Measurements from ENCODE around the gene RXRA. TPM values are rescaled to one million over a fixed set of nuclear protein-coding genes. Genes with fewer than 3 reads are reported as not detected.

RXRA gene
- total RNA-seq, 1 donor from 2014 or later = 66.9 TPM

DNA sequence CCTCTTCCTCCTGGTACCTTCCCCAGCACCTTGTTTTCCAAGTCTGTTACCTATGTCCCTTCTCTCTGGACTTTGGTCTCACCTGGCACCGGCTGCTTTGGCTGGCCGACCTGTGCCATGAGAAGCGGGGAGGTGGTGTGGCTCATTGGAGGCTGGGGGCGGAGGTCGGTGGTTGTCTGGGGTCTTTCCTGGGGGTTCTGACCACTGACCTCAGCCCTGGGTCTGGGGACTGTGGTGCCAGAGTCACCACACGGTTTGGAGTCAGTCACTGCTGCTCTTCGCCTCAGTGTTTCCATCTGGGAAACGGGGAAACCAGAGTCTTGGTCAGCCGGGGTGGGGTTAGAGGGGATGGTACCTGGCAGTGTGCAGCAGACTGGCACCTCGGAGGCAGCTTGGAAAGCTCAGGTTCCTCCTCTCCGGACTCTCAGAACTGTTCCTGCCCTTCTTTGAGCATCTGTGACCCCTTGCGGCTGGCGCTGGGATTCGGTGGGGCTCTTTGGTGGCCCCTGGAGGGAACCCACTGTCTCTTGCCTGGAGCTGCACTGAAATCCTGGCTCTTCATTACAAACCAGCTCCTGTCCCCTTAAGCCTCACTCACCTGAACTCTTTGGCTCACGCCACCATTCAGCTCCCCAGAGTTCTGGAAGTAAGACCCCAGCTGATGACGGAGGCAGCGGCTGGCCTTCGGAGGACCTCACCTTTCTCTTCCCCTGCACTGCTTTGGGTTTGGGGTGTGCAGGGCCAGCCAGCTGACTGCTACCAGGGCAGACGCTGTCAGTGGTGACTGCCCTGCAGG, 4.1 kb upstream of the RXRA start:
- peaks cover 40% of the 10 kb centered on the region for H3K4me1 Mint-ChIP-seq (ENCODE audit: unreplicated experiment)
- TF ChIP-seq, protein P1, sequence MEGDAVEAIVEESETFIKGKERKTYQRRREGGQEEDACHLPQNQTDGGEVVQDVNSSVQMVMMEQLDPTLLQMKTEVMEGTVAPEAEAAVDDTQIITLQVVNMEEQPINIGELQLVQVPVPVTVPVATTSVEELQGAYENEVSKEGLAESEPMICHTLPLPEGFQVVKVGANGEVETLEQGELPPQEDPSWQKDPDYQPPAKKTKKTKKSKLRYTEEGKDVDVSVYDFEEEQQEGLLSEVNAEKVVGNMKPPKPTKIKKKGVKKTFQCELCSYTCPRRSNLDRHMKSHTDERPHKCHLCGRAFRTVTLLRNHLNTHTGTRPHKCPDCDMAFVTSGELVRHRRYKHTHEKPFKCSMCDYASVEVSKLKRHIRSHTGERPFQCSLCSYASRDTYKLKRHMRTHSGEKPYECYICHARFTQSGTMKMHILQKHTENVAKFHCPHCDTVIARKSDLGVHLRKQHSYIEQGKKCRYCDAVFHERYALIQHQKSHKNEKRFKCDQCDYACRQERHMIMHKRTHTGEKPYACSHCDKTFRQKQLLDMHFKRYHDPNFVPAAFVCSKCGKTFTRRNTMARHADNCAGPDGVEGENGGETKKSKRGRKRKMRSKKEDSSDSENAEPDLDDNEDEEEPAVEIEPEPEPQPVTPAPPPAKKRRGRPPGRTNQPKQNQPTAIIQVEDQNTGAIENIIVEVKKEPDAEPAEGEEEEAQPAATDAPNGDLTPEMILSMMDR (conservative IDR thresholded peaks at IDR 0.05) = no peak
- H3K36me3 Mint-ChIP-seq = no peaks in the 10 kb centered on the region
- peak overlapping the region; percentile 5 for H3K4me3 Mint-ChIP-seq
- H3K9me3 Mint-ChIP-seq = no peaks in the 10 kb centered on the region
- H3K27ac Mint-ChIP-seq = peak overlapping the region; percentile 25
- DNase-seq (ENCODE audit: extremely low spot score, unreplicated experiment) = no peak
- no peaks in the 10 kb centered on the region for H3K27me3 Mint-ChIP-seq

- Mint-ChIP-seq H3K4me3 (peak overlapping the region; percentile 71), H3K4me1 (ENCODE audit: unreplicated experiment) (peaks cover 40% of the 10 kb centered on the region), H3K27me3 (no peaks in the 10 kb centered on the region), H3K27ac (peak overlapping the region; percentile 77), H3K36me3 (no peaks in the 10 kb centered on the region), H3K9me3 (no peaks in the 10 kb centered on the region)
- TF ChIP-seq, protein P1 (conservative IDR thresholded peaks at IDR 0.05) = no peak
- DNase-seq (ENCODE audit: extremely low spot score, unreplicated experiment) = no peak
Measured at GRCh38 chr9:134322781-134323241, 3.4 kb upstream of the RXRA start.

DNA sequence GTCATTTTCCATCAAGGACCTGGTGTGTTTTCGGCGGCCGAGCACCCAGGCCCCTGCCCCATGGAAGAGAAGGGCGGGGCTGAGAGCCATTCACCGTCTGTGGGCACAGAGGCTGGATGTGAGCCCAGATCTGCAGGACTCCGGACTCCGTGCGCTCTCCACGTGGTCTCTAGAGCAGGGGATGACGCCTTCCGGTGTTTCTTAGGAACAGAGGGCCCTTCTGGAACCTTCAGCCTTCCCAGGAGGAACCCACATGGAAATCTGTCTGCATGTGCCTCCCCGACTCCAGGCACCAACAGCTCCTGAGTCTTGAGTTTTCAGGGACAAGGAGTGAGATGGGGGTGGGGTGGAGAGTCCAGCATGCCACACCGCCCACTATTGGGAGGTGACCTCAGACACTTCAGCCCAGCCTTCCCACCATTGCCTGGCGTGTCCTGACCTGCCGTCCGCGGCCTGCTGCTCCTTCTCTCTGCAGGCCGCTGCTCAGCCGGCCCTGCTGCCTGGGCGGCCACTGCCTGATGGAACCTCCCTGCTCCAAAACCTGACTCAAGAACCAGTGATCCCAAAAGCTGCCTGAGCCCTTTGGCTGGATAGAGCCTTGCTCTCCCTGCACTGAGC, 2.4 kb upstream of the RXRA start:
- DNase-seq (ENCODE audit: extremely low spot score, unreplicated experiment) = no peak
- no peaks in the 10 kb centered on the region for H3K36me3 Mint-ChIP-seq
- no peaks in the 10 kb centered on the region for H3K27me3 Mint-ChIP-seq
- peak overlapping the region; percentile 87 for H3K27ac Mint-ChIP-seq
- H3K4me1 Mint-ChIP-seq (ENCODE audit: unreplicated experiment) = peaks cover 36% of the 10 kb centered on the region
- TF ChIP-seq, protein P1 (conservative IDR thresholded peaks at IDR 0.05) = no peak
- H3K4me3 Mint-ChIP-seq = peak overlapping the region; percentile 80
- no peaks in the 10 kb centered on the region for H3K9me3 Mint-ChIP-seq

DNA sequence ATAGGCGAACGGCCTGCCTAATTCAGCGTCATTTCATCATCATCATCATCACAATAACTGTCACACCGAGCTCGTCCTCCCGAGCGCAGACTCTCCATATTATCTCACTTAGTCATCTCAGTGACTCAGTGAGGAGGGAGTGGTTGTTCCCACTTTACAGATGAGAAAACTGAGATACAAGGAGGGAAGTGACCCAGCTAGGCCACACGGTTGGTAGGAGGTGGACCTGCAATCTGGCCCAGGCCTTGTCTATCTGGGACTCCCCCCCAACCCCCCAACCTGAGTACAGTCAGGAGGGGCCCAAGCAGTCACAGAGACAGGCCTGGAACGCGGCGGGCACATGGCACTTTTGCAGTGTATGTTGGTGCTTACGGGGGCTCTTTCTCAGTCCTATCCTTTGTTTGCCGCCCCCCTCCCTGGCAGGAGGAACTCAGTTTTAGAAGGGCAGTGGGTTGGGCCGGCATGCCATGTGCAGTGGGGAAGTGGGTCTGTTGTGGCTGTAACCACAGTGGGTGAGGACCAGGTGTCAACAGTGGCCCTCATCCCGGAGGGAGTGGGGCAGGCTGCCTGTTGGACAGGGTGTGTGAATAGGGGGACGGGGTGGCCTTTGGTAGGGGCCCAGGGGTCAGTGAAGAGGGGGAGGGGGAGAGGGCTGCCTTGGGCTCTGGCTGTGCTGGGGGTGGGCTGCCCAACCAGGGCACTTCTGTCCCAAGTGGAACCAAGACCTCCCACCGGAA, 1.7 kb upstream of the RXRA start:
- Mint-ChIP-seq H3K4me3 (peak overlapping the region; percentile 80), H3K9me3 (no peaks in the 10 kb centered on the region), H3K4me1 (ENCODE audit: unreplicated experiment) (peaks cover 40% of the 10 kb centered on the region), H3K27me3 (no peaks in the 10 kb centered on the region), H3K36me3 (no peaks in the 10 kb centered on the region), H3K27ac (peak overlapping the region; percentile 87)
- TF ChIP-seq, protein P1 (conservative IDR thresholded peaks at IDR 0.05) = no peak
- DNase-seq (ENCODE audit: extremely low spot score, unreplicated experiment) = no peak

DNA sequence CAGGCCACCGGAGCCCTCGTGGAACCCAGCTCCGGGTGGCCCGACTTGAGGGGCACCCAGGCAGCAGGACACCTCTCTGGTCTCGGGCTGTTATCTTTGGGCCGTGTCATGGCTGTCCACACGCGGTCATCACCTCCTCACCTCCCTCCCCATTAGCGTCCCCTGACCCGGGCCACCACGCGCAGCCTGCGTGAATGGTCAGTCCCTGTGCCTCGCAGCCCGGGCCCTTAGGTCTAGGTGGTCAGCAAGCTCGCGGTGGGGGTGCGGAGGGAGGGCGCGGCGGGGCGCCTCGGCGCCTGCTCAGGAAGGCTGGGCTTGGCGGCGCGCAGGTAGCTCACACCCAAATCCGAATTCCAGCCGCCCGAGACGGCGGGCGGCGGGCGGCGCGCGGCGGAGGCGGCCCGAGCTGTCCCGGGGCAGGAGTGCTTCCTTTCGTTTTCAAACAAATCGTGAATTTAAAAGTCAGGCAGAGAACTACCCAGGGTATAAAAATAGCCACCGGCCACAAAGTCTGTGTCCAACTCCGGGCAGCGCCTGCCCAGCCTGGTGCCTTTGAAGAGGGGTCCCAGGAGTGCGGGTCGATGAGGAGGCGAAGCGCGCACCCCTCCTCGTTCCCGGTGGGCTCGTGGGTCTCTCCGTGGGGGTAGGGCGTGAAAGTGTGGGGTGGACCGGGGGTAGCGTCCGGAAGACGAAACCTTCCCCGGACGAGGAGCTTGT, 1.0 kb upstream of the RXRA start:
- no peak for DNase-seq (ENCODE audit: extremely low spot score, unreplicated experiment)
- H3K27me3 Mint-ChIP-seq = no peaks in the 10 kb centered on the region
- no peaks in the 10 kb centered on the region for H3K36me3 Mint-ChIP-seq
- H3K9me3 Mint-ChIP-seq = no peaks in the 10 kb centered on the region
- peak overlapping the region; percentile 77 for H3K27ac Mint-ChIP-seq
- peak overlapping the region; percentile 85 for H3K4me3 Mint-ChIP-seq
- H3K4me1 Mint-ChIP-seq (ENCODE audit: unreplicated experiment) = peaks cover 35% of the 10 kb centered on the region
- TF ChIP-seq, protein P1 (conservative IDR thresholded peaks at IDR 0.05) = no peak

All from type B pancreatic cell (in vitro differentiated cells).